PC-3 (cell line): ENCODE measurements around the gene CACNA1E. TPM values are rescaled to one million over a fixed set of nuclear protein-coding genes. Genes with fewer than 3 reads are reported as not detected.

Source experiments
- ATAC-seq: fragments of 200-7000 bp; cut with Tn5 transposase; 2 replicates; pipeline ENCODE4 v1.9.1; 2020; ENCODE audit warnings: mild to moderate bottlenecking, moderate library complexity
- BruUV-seq: library from RNA; stranded (reverse); fragments of 400-500 nt; replicated peaks from 2 replicates; lab custom pipeline; 2021; lab: Mats Ljungman, UMichigan
- CTCF ChIA-PET: fragments of 300-600 bp; sonication (Branson Sonifier 250); formaldehyde crosslinking; loops from one replicate; lab custom pipeline; 2022; ENCODE audit warnings: antibody characterized with exemption; lab: Charles Lee
- POLR2A ChIA-PET: fragments of 300-600 bp; sonication (Branson Sonifier 250); formaldehyde crosslinking; loops from one replicate; lab custom pipeline; 2022; ENCODE audit warnings: antibody characterized with exemption; ENCODE audit not compliant: unreplicated experiment; lab: Charles Lee
- DNase-seq: peaks from one replicate; pipeline ENCODE4 v3.0.0-alpha.2; 2015
- H2AFZ ChIP-seq: fragments of 300-600 bp; sonication (generic); 2 replicates; pipeline ENCODE4 v1.6.0; 2016; ENCODE audit warnings: antibody characterized with exemption, low read length
- H3F3A ChIP-seq: fragments of 300-600 bp; sonication (generic); one replicate; pipeline ENCODE4 v1.6.0; 2017; ENCODE audit warnings: antibody characterized with exemption, low read length, control low read depth, mild to moderate bottlenecking; ENCODE audit not compliant: unreplicated experiment
- H3K27ac ChIP-seq: fragments of 300-600 bp; sonication (generic); 2 replicates; pipeline ENCODE4 v1.5.1; 2016; ENCODE audit warnings: mild to moderate bottlenecking, low read length
- H3K27me3 ChIP-seq: fragments of 300-600 bp; sonication (generic); 2 replicates; pipeline ENCODE4 v1.6.1; 2016; ENCODE audit warnings: low read length, mixed read lengths
- H3K36me3 ChIP-seq: fragments of 300-600 bp; sonication (generic); 2 replicates; pipeline ENCODE4 v1.6.1; 2016; ENCODE audit warnings: low read depth, mixed run types, low read length, mixed read lengths
- H3K4me1 ChIP-seq: fragments of 300-600 bp; sonication (generic); 2 replicates; pipeline ENCODE4 v1.5.1; 2016; ENCODE audit warnings: low read length; ENCODE audit not compliant: insufficient read depth
- H3K4me2 ChIP-seq: fragments of 300-600 bp; sonication (generic); 2 replicates; pipeline ENCODE4 v1.6.0; 2016; ENCODE audit warnings: low read length
- H3K4me3 ChIP-seq: fragments of 300-600 bp; sonication (generic); 2 replicates; pipeline ENCODE4 v1.5.1; 2016; ENCODE audit warnings: mild to moderate bottlenecking, low read length, mixed read lengths
- H3K79me2 ChIP-seq: fragments of 300-600 bp; sonication (generic); 2 replicates; pipeline ENCODE4 v1.6.1; 2017; ENCODE audit warnings: low read length, mixed read lengths
- H3K9ac ChIP-seq: fragments of 300-600 bp; sonication (generic); 2 replicates; pipeline ENCODE4 v1.6.0; 2016; ENCODE audit warnings: mild to moderate bottlenecking, low read length
- H3K9me2 ChIP-seq: fragments of 300-600 bp; sonication (generic); replicated peaks from 2 replicates; pipeline ENCODE4 v1.6.1; 2016; ENCODE audit warnings: mixed run types, low read length, mixed read lengths
- H3K9me3 ChIP-seq: fragments of 300-600 bp; sonication (generic); 2 replicates; pipeline ENCODE4 v1.6.1; 2016; ENCODE audit warnings: low read length, mixed read lengths
- H4K20me1 ChIP-seq: fragments of 300-600 bp; sonication (generic); 2 replicates; pipeline ENCODE4 v1.6.1; 2016; ENCODE audit warnings: low read length, mixed read lengths
- EZH2 ChIP-seq: fragments of 300-600 bp; sonication (generic); IDR thresholded peaks from one replicate; pipeline ENCODE4 v1.6.1; 2017; ENCODE audit warnings: antibody characterized with exemption, mild to moderate bottlenecking, low read length; ENCODE audit not compliant: unreplicated experiment
- EZH2phosphoT487 ChIP-seq: fragments of 300-600 bp; sonication (generic); IDR thresholded peaks from 2 replicates; pipeline ENCODE4 v1.6.1; 2018; ENCODE audit warnings: mild to moderate bottlenecking, antibody characterized with exemption, low read length, borderline replicate concordance
- intact Hi-C: fragments of 100-400 bp; cut with micrococcal nuclease; formaldehyde crosslinking; loops from 2 replicates; pipeline ENCODE4 v1.9.0; 2023
- total RNA-seq: library from RNA; depleted of rRNA; stranded (reverse); fragments of >200 nt; gene quantifications from 2 replicates; pipeline ENCODE4 v1.2.3, GENCODE V29; 2014
- TF ChIP-seq, protein P1 (sequence below): fragments of 300-600 bp; sonication (generic); conservative IDR thresholded peaks from 2 replicates; pipeline ENCODE4 v1.5.1; 2017; ENCODE audit warnings: antibody characterized with exemption, low read depth, mild to moderate bottlenecking, low read length

The CACNA1E gene
- total RNA-seq, 1 experiment from 2014 or later = not detected

DNA sequence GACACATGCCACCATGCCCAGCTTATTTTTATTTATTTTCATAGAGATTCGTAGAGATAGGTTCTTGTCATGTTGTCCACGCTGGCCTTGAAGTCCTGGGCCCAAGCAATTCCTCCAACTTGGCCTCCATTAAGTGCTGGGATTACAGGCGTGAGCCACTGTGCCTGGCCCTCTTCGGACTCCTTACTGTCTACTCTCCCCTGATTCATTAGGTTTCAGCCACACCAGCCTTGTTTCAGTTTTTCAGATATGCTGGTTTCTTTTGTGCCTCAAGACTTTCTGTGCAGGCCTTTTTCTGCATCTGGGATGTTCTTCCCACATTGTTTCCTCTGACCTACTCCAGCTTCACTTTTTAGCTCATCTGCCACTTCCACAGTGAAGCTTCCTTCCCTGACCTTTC is 85.4 kb downstream of the CACNA1E start:
- TF ChIP-seq, protein P1, sequence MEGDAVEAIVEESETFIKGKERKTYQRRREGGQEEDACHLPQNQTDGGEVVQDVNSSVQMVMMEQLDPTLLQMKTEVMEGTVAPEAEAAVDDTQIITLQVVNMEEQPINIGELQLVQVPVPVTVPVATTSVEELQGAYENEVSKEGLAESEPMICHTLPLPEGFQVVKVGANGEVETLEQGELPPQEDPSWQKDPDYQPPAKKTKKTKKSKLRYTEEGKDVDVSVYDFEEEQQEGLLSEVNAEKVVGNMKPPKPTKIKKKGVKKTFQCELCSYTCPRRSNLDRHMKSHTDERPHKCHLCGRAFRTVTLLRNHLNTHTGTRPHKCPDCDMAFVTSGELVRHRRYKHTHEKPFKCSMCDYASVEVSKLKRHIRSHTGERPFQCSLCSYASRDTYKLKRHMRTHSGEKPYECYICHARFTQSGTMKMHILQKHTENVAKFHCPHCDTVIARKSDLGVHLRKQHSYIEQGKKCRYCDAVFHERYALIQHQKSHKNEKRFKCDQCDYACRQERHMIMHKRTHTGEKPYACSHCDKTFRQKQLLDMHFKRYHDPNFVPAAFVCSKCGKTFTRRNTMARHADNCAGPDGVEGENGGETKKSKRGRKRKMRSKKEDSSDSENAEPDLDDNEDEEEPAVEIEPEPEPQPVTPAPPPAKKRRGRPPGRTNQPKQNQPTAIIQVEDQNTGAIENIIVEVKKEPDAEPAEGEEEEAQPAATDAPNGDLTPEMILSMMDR = no peak
- TF ChIP-seq EZH2phosphoT487 = no peak
- no peak for TF ChIP-seq EZH2
- Histone ChIP-seq H3K36me3 (no peaks in the 10 kb centered on the region), H3K4me3 (no peak overlapping the region), H3K9me3 (no peaks in the 10 kb centered on the region), H4K20me1 (no peaks in the 10 kb centered on the region), H3K9ac (no peak overlapping the region), H3K9me2 (no peaks in the 10 kb centered on the region), H3K4me2 (no peak overlapping the region), H3K27me3 (no peaks in the 10 kb centered on the region), H3K79me2 (no peaks in the 10 kb centered on the region), H2AFZ (no peak overlapping the region), H3F3A (no peaks in the 10 kb centered on the region), H3K4me1 (no peaks in the 10 kb centered on the region), H3K27ac (no peak overlapping the region)
- ChIA-PET POLR2A (no interaction called here), CTCF (no interaction called here)
- no TSS peak for BruUV-seq
- no peak for ATAC-seq
- no peak for DNase-seq
- intact Hi-C loops = no loop called here

DNA sequence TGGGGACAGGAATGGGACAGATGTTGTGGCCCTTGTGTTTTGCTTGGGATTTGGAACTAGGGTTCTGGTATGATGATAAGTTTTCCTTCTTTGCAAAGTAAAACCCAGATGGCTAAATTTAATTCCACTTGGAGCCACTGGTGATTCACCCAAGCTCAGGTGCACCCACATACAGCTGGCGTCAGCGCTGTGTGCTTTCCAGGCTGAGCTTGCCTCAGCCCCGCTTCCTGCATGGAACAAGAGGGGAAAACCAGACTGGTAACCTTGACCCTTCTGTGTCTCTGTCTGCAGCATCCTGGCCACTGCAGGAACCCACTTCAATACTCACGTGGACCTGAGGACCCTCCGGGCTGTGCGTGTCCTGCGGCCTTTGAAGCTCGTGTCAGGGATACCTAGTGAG is 94.2 kb downstream of the CACNA1E start:
- Histone ChIP-seq H4K20me1 (no peaks in the 10 kb centered on the region), H3K27me3 (no peaks in the 10 kb centered on the region), H3K9me3 (no peaks in the 10 kb centered on the region), H3K79me2 (no peaks in the 10 kb centered on the region), H3K9me2 (no peaks in the 10 kb centered on the region), H3K4me2 (no peak overlapping the region), H3F3A (no peaks in the 10 kb centered on the region), H3K9ac (no peak overlapping the region), H3K36me3 (no peaks in the 10 kb centered on the region), H3K4me1 (no peaks in the 10 kb centered on the region), H2AFZ (no peak overlapping the region), H3K4me3 (no peak overlapping the region), H3K27ac (no peak overlapping the region)
- intact Hi-C loops = no loop called here
- ChIA-PET POLR2A (no interaction called here), CTCF (no interaction called here)
- TF ChIP-seq EZH2 = no peak
- TF ChIP-seq EZH2phosphoT487 = no peak
- TF ChIP-seq, protein P1 = no peak
- BruUV-seq = no TSS peak
- DNase-seq (no peak), ATAC-seq (no peak)

DNA sequence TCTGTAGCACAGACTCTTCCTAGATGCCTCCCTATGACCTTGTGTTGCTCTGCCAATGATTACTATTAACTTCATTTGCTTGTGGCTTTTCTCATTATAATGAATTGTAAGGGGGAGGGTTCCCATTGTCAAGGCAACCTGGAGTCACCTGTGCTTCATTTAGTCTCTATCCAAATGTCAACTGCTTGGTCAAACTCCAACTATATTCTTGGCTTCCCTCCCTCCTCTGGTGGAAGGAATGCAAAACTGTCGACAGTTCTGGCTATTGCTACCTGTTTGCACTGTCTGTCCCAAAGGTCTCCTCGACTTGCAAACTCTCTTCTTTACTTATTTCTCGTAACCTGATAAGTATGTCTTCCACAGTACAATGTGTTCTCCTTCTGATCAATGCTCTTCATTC is 100.3 kb downstream of the CACNA1E start:
- H3K4me2 ChIP-seq = no peak overlapping the region
- BruUV-seq = no TSS peak
- ATAC-seq (no peak), DNase-seq (no peak)
- H4K20me1 ChIP-seq = no peaks in the 10 kb centered on the region
- no peak for TF ChIP-seq EZH2phosphoT487
- TF ChIP-seq, protein P1 = no peak; the same call in 1 of the 2 replicates
- TF ChIP-seq EZH2 = no peak
- no peaks in the 10 kb centered on the region for H3K9me2 ChIP-seq
- no peak overlapping the region for H3K27ac ChIP-seq
- H2AFZ ChIP-seq = no peak overlapping the region
- no peaks in the 10 kb centered on the region for H3K4me1 ChIP-seq
- no peaks in the 10 kb centered on the region for H3K36me3 ChIP-seq
- POLR2A ChIA-PET = no interaction called here
- no peaks in the 10 kb centered on the region for H3K79me2 ChIP-seq
- H3K4me3 ChIP-seq = no peak overlapping the region
- CTCF ChIA-PET = no interaction called here
- H3K9ac ChIP-seq = no peak overlapping the region
- no peaks in the 10 kb centered on the region for H3K27me3 ChIP-seq
- intact Hi-C loops = no loop called here
- H3K9me3 ChIP-seq = no peaks in the 10 kb centered on the region
- H3F3A ChIP-seq = no peaks in the 10 kb centered on the region
